HepG2 (cell line): ENCODE measurements around the gene MUL1. TPM values are rescaled to one million over a fixed set of nuclear protein-coding genes. Genes with fewer than 3 reads are reported as not detected.

Experiments
- ARID2 ChIP-seq: sonication (generic); formaldehyde crosslinking; IDR thresholded peaks from 2 replicates; pipeline ENCODE4 v1.8.1; 2022; ENCODE audit warnings: mild to moderate bottlenecking, missing genetic modification reagents, borderline replicate concordance
- DDIT3 ChIP-seq: sonication (generic); formaldehyde crosslinking; IDR thresholded peaks from 2 replicates; pipeline ENCODE4 v1.4.0; 2020; ENCODE audit warnings: mild to moderate bottlenecking, missing genetic modification reagents
- GFI1 ChIP-seq: sonication (generic); formaldehyde crosslinking; IDR thresholded peaks from 2 replicates; pipeline ENCODE4 v1.5.0; 2020; ENCODE audit warnings: missing genetic modification reagents, mild to moderate bottlenecking, borderline replicate concordance
- HMGXB4 ChIP-seq, 2 experiments: sonication (generic) in 1 of 2; formaldehyde crosslinking in 1 of 2; IDR thresholded peaks; 2 replicates each; pipeline versions ENCODE4 v1.4.0 to v1.6.1; 2018 to 2020; ENCODE audit warnings: missing genetic modification reagents in 2 of 2, borderline replicate concordance in 1 of 2, low read depth in 1 of 2, mild to moderate bottlenecking in 1 of 2, missing biosample characterization in 1 of 2
- JUND ChIP-seq: sonication (generic); formaldehyde crosslinking; IDR thresholded peaks from 2 replicates; pipeline ENCODE4 v1.8.0; 2022; ENCODE audit warnings: mild to moderate bottlenecking, missing genetic modification reagents
- POGK ChIP-seq: sonication (generic); formaldehyde crosslinking; conservative IDR thresholded peaks from 2 replicates; pipeline ENCODE4 v1.8.0; 2022; ENCODE audit warnings: mild to moderate bottlenecking, moderate library complexity, missing genetic modification reagents
- POGZ ChIP-seq: sonication (generic); formaldehyde crosslinking; IDR thresholded peaks from 2 replicates; pipeline ENCODE4 v1.4.0; 2020; ENCODE audit warnings: mild to moderate bottlenecking, missing genetic modification reagents
- PTBP1 ChIP-seq: fragments of 200-400 bp; formaldehyde crosslinking; IDR thresholded peaks from 2 replicates; pipeline ENCODE4 v1.6.1; 2018; ENCODE audit warnings: low read length, low read depth; ENCODE audit not compliant: poor library complexity, severe bottlenecking
- REPIN1 ChIP-seq: sonication (generic); formaldehyde crosslinking; IDR thresholded peaks from 2 replicates; pipeline ENCODE4 v1.8.0; 2022; ENCODE audit warnings: missing genetic modification reagents, low read depth, mild to moderate bottlenecking, borderline replicate concordance
- TBX2 ChIP-seq: sonication (generic); formaldehyde crosslinking; IDR thresholded peaks from 2 replicates; pipeline ENCODE4 v1.5.0; 2020; ENCODE audit warnings: missing genetic modification reagents, mild to moderate bottlenecking, borderline replicate concordance
- THYN1 ChIP-seq: sonication (generic); formaldehyde crosslinking; IDR thresholded peaks from 2 replicates; pipeline ENCODE4 v1.8.1; 2023; ENCODE audit warnings: low read depth, mild to moderate bottlenecking, moderate library complexity, missing genetic modification reagents, borderline replicate concordance
- ZNF180 ChIP-seq: sonication (generic); formaldehyde crosslinking; IDR thresholded peaks from 2 replicates; pipeline ENCODE4 v1.4.0; 2020; ENCODE audit warnings: low read depth, missing genetic modification reagents, borderline replicate concordance
- ZNF431 ChIP-seq: sonication (generic); formaldehyde crosslinking; IDR thresholded peaks from 2 replicates; pipeline ENCODE4 v1.9.0; 2022; ENCODE audit warnings: missing genetic modification reagents, low read depth, mild to moderate bottlenecking, borderline replicate concordance
- ZNF574 ChIP-seq: sonication (generic); formaldehyde crosslinking; IDR thresholded peaks from 2 replicates; pipeline ENCODE4 v1.4.0; 2020; ENCODE audit warnings: missing genetic modification reagents
- ZNF607 ChIP-seq: sonication (generic); formaldehyde crosslinking; IDR thresholded peaks from 2 replicates; pipeline ENCODE4 v1.5.1; 2020; ENCODE audit warnings: missing genetic modification reagents, mild to moderate bottlenecking, borderline replicate concordance
- ZNF710 ChIP-seq: sonication (generic); formaldehyde crosslinking; IDR thresholded peaks from 2 replicates; pipeline ENCODE4 v1.5.0; 2020; ENCODE audit warnings: mild to moderate bottlenecking, missing genetic modification reagents, borderline replicate concordance
- ZNF790 ChIP-seq: sonication (generic); formaldehyde crosslinking; IDR thresholded peaks from 2 replicates; pipeline ENCODE4 v1.8.0; 2022; ENCODE audit warnings: missing genetic modification reagents, mild to moderate bottlenecking, borderline replicate concordance
- ZZZ3 ChIP-seq: sonication (generic); formaldehyde crosslinking; IDR thresholded peaks from 2 replicates; pipeline ENCODE4 v1.4.0; 2020; ENCODE audit warnings: missing genetic modification reagents, mild to moderate bottlenecking, borderline replicate concordance
- polyA plus RNA-seq, 8 experiments: library from polyadenylated mRNA; depleted of rRNA in 3 of 8; stranded (reverse) in 7 of 8; unstranded in 1 of 8; fragments of >200 nt; fragmentation: Illumina TruSeq in 4 of 8; extraction: Trizol in 4 of 8; gene quantifications; 2 replicates each; pipeline versions ENCODE4 v1.2.1 to v1.2.3, GENCODE V29; 2011 to 2016; ENCODE audit warnings: low read depth in 4 of 8, missing spikeins in 1 of 8, mixed read lengths in 1 of 8; ENCODE audit not compliant: insufficient read depth in 1 of 8
- total RNA-seq, 5 experiments: library from RNA; depleted of rRNA; stranded (reverse); fragments of >200 nt; fragmentation: Illumina TruSeq; extraction: Trizol; gene quantifications; 2 replicates each; pipeline ENCODE4 v1.2.3, GENCODE V29; 2016; ENCODE audit warnings: low read depth in 1 of 5

Gene MUL1
- total and polyA plus RNA-seq, 2 of the 13 experiments (the other 11 are each of a cell fraction or from before 2014, with no cell fraction given), result 21.5 to 26.5 TPM

GRCh38 chr1:20484519-20485462, 23.2 kb downstream of the MUL1 start (continued):
- TF ChIP-seq HMGXB4 (CRISPR knock-in tag; IDR thresholded peaks at IDR 0.05; ENCODE audit: borderline replicate concordance in 1 of 2, low read depth in 1 of 2) (no peak), TBX2 (CRISPR knock-in tag) (no peak; the same call in 1 of the 2 replicates), ZNF574 (CRISPR knock-in tag) (peak; percentile 13; the same call in 1 of the 2 replicates), ZNF710 (CRISPR knock-in tag) (no peak), THYN1 (CRISPR knock-in tag) (no peak), ARID2 (CRISPR knock-in tag) (no peak), ZNF790 (CRISPR knock-in tag) (peak; percentile 45; the same call in 1 of the 2 replicates), ZNF180 (CRISPR knock-in tag) (no peak), ZZZ3 (CRISPR knock-in tag) (no peak), ZNF607 (CRISPR knock-in tag) (no peak), POGK (CRISPR knock-in tag) (no peak), PTBP1 (no peak), JUND (CRISPR knock-in tag) (no peak), DDIT3 (no peak), ZNF431 (CRISPR knock-in tag) (no peak), GFI1 (CRISPR knock-in tag) (no peak), REPIN1 (CRISPR knock-in tag) (no peak), POGZ (CRISPR knock-in tag) (no peak)
